Measurements from ENCODE around the gene HEG1. TPM values are rescaled to one million over a fixed set of nuclear protein-coding genes. Genes with fewer than 3 reads are reported as not detected.

The HEG1 gene
- total and polyA plus RNA-seq, 2 experiments from 2014 or later: 1.8 to 8.8 TPM

DNA sequence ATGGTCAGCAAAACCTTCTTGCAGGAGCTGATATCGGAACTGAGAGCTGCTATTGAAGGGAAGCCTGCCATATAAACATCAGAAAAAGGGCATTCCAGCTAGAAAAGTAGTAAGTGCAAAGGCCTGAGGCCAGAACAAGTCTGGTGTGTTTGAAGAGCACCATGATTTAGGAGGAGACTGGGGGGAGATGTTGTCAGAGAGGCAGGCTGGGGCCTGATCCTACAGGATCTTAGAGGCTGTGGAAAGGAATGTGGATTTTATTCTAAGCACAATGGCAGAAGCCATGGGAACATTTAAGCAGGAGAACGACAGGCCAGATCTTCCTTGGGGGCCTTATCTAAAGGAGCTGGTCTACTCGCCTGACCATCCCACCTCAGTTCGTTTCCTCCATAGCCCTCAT, 116.1 kb downstream of the HEG1 start (continued):
- TF ChIP-seq ZNF114 (CRISPR knock-in tag; IDR thresholded peaks at IDR 0.05) (no peak), CTCF (conservative IDR thresholded peaks at IDR 0.05; ENCODE audit: low read depth in 2 of 2) (no peak), ZNF331 (CRISPR knock-in tag; IDR thresholded peaks at IDR 0.05; ENCODE audit: low read depth) (no peak), EZH2 (IDR thresholded peaks at IDR 0.05; ENCODE audit: low read depth, unreplicated experiment) (no peak), NANOG (IDR thresholded peaks at IDR 0.05; ENCODE audit: borderline replicate concordance) (no peak), EZH2phosphoT487 (IDR thresholded peaks at IDR 0.05; ENCODE audit: unreplicated experiment) (no peak)
- TF ChIP-seq, protein P1, sequence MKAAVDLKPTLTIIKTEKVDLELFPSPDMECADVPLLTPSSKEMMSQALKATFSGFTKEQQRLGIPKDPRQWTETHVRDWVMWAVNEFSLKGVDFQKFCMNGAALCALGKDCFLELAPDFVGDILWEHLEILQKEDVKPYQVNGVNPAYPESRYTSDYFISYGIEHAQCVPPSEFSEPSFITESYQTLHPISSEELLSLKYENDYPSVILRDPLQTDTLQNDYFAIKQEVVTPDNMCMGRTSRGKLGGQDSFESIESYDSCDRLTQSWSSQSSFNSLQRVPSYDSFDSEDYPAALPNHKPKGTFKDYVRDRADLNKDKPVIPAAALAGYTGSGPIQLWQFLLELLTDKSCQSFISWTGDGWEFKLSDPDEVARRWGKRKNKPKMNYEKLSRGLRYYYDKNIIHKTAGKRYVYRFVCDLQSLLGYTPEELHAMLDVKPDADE (IDR thresholded peaks at IDR 0.05): no peak

- Mint-ChIP-seq H3K27ac (no peak overlapping the region), H3K27me3 (ENCODE audit: insufficient read depth, low read depth, poor library complexity) (peaks cover 9% of the 10 kb centered on the region), H3K4me1 (no peaks in the 10 kb centered on the region), H3K9me3 (no peaks in the 10 kb centered on the region), H3K36me3 (ENCODE audit: low read depth) (no peaks in the 10 kb centered on the region), H3K4me3 (no peak overlapping the region)
- Histone ChIP-seq H2AFZ (no peak overlapping the region), H3K9me2 (ENCODE audit: insufficient read depth) (peaks cover 4% of the 10 kb centered on the region; the same call in 1 of the 2 replicates), H3K4me1 (ENCODE audit: insufficient read depth) (no peaks in the 10 kb centered on the region), H3K27me3 (ENCODE audit: insufficient read depth) (no peaks in the 10 kb centered on the region), H4K20me1 (replicated peaks; ENCODE audit: insufficient read depth) (no peaks in the 10 kb centered on the region), H3K4me2 (no peak overlapping the region), H3K27ac (ENCODE audit: low read depth) (no peak overlapping the region), H3K36me3 (ENCODE audit: insufficient read depth) (no peaks in the 10 kb centered on the region), H3F3A (replicated peaks; ENCODE audit: low read depth) (no peaks in the 10 kb centered on the region), H3K79me2 (replicated peaks; ENCODE audit: insufficient read depth) (no peaks in the 10 kb centered on the region), H3K4me3 (no peak overlapping the region)
- ATAC-seq: no peak
- DNase-seq (ENCODE audit: low spot score): no peak
- TF ChIP-seq ZNF331 (CRISPR knock-in tag; IDR thresholded peaks at IDR 0.05; ENCODE audit: low read depth) (no peak), CTCF (conservative IDR thresholded peaks at IDR 0.05; ENCODE audit: low read depth in 2 of 2) (no peak), POLR2AphosphoS5 (IDR thresholded peaks at IDR 0.05; ENCODE audit: low read depth) (no peak)
Observed at GRCh38 chr3:124938896-124939295, 116.9 kb downstream of the HEG1 start.

GRCh38 chr3:124937049-124937448, 118.7 kb downstream of the HEG1 start:
- ATAC-seq (no peak), DNase-seq (ENCODE audit: low spot score) (no peak)
- no peak overlapping the region for H3K27ac ChIP-seq (ENCODE audit: low read depth)
- no peaks in the 10 kb centered on the region for H4K20me1 ChIP-seq (replicated peaks; ENCODE audit: insufficient read depth)
- no peak overlapping the region for H2AFZ ChIP-seq
- peaks cover 4% of the 10 kb centered on the region; the same call in 1 of the 2 replicates for H3K9me2 ChIP-seq (ENCODE audit: insufficient read depth)
- no peak overlapping the region for H3K4me3 Mint-ChIP-seq
- H3K27me3 Mint-ChIP-seq (ENCODE audit: insufficient read depth, low read depth, poor library complexity): peaks cover 9% of the 10 kb centered on the region
- no peaks in the 10 kb centered on the region for H3K9me3 Mint-ChIP-seq
- no peaks in the 10 kb centered on the region for H3K4me1 ChIP-seq (ENCODE audit: insufficient read depth)
- H3K79me2 ChIP-seq (replicated peaks; ENCODE audit: insufficient read depth): no peaks in the 10 kb centered on the region
- H3K36me3 ChIP-seq (ENCODE audit: insufficient read depth): no peaks in the 10 kb centered on the region
- no peaks in the 10 kb centered on the region for H3F3A ChIP-seq (replicated peaks; ENCODE audit: low read depth)
- no peaks in the 10 kb centered on the region for H3K4me1 Mint-ChIP-seq
- H3K4me3 ChIP-seq: no peak overlapping the region
- no peaks in the 10 kb centered on the region for H3K27me3 ChIP-seq (ENCODE audit: insufficient read depth)
- H3K4me2 ChIP-seq: no peak overlapping the region
- H3K36me3 Mint-ChIP-seq (ENCODE audit: low read depth): no peaks in the 10 kb centered on the region
- no peak overlapping the region for H3K27ac Mint-ChIP-seq
- TF ChIP-seq ZNF114 (CRISPR knock-in tag; IDR thresholded peaks at IDR 0.05): no peak
- no peak for TF ChIP-seq NANOG (IDR thresholded peaks at IDR 0.05; ENCODE audit: borderline replicate concordance)
- TF ChIP-seq CREB1 (CRISPR knock-in tag; IDR thresholded peaks at IDR 0.05; ENCODE audit: low read depth): no peak
- TF ChIP-seq EZH2phosphoT487 (IDR thresholded peaks at IDR 0.05; ENCODE audit: unreplicated experiment): no peak
- no peak for TF ChIP-seq POLR2AphosphoS5 (IDR thresholded peaks at IDR 0.05; ENCODE audit: low read depth)
- no peak for TF ChIP-seq JUNB (IDR thresholded peaks at IDR 0.05; ENCODE audit: unreplicated experiment)
- TF ChIP-seq EZH2 (IDR thresholded peaks at IDR 0.05; ENCODE audit: low read depth, unreplicated experiment): no peak
